Keratinocyte (primary cell): ENCODE results near the gene PLD4. TPM values are rescaled to one million over a fixed set of nuclear protein-coding genes. Genes with fewer than 3 reads are reported as not detected.

Experiments
- DNase-seq: peaks from one replicate; pipeline ENCODE4 v3.0.0-alpha.2; 2011; ENCODE audit warnings: low read depth, missing footprints, low spot score
- FAIRE-seq: peaks from 2 replicates; lab custom pipeline; 2011; peaks lifted over from hg19 to GRCh38; lab: Jason Lieb, UNC
- H2AFZ ChIP-seq: 2 replicates; pipeline ENCODE4 v1.6.0; 2012; ENCODE audit warnings: low read length, control low read depth, inconsistent platforms; ENCODE audit not compliant: control insufficient read depth
- H3K27ac ChIP-seq: 2 replicates; pipeline ENCODE4 v1.5.1; 2011; ENCODE audit warnings: low read length; ENCODE audit not compliant: control insufficient read depth, insufficient read depth
- H3K27me3 ChIP-seq: 3 replicates; pipeline ENCODE4 v1.6.0; 2011; ENCODE audit warnings: low read length; ENCODE audit not compliant: control insufficient read depth, insufficient read depth; ENCODE audit errors: extremely low read depth
- H3K36me3 ChIP-seq, 2 experiments: 2 replicates in 1 of 2; 3 replicates in 1 of 2; pipeline ENCODE4 v1.5.1; 2011; ENCODE audit warnings: low read length in 2 of 2, mild to moderate bottlenecking in 1 of 2; ENCODE audit not compliant: control insufficient read depth in 2 of 2, insufficient read depth in 2 of 2; ENCODE audit errors: extremely low read depth in 1 of 2
- H3K4me1 ChIP-seq: 3 replicates; pipeline ENCODE4 v1.5.1; 2011; ENCODE audit warnings: low read length; ENCODE audit not compliant: control insufficient read depth, insufficient read depth; ENCODE audit errors: extremely low read depth
- H3K4me2 ChIP-seq: 3 replicates; pipeline ENCODE4 v1.6.0; 2011; ENCODE audit warnings: low read depth, low read length; ENCODE audit not compliant: control insufficient read depth, insufficient read depth; ENCODE audit errors: extremely low read depth
- H3K4me3 ChIP-seq, 3 experiments: fragments of 200-600 bp in 1 of 3; sonication (generic) in 1 of 3; 2 replicates in 2 of 3; 3 replicates in 1 of 3; pipeline ENCODE4 v1.5.1; 2011 to 2016; ENCODE audit warnings: low read length in 3 of 3, mild to moderate bottlenecking in 3 of 3, control low read depth in 2 of 3, inconsistent platforms in 1 of 3, low read depth in 1 of 3, mixed read lengths in 1 of 3, mixed run types in 1 of 3, moderate library complexity in 1 of 3; ENCODE audit not compliant: control insufficient read depth in 2 of 3, insufficient read depth in 2 of 3; ENCODE audit errors: extremely low read depth in 1 of 3
- H3K79me2 ChIP-seq: 2 replicates; pipeline ENCODE4 v1.6.0; 2012; ENCODE audit warnings: low read length; ENCODE audit not compliant: control insufficient read depth, insufficient read depth
- H3K9ac ChIP-seq: 3 replicates; pipeline ENCODE4 v1.6.0; 2011; ENCODE audit warnings: low read length; ENCODE audit not compliant: control insufficient read depth, insufficient read depth; ENCODE audit errors: extremely low read depth
- H3K9me1 ChIP-seq: 3 replicates; pipeline ENCODE4 v1.6.0; 2011; ENCODE audit warnings: low read length; ENCODE audit not compliant: control insufficient read depth, insufficient read depth; ENCODE audit errors: extremely low read depth
- H3K9me3 ChIP-seq: 2 replicates; pipeline ENCODE4 v1.5.1; 2012; ENCODE audit warnings: low read depth, low read length; ENCODE audit not compliant: control insufficient read depth
- H4K20me1 ChIP-seq: 3 replicates; pipeline ENCODE4 v1.6.0; 2011; ENCODE audit warnings: low read length; ENCODE audit not compliant: control insufficient read depth, insufficient read depth; ENCODE audit errors: extremely low read depth
- CTCF ChIP-seq, 3 experiments: IDR thresholded peaks in 1 of 3; conservative IDR thresholded peaks in 1 of 3; optimal IDR thresholded peaks in 1 of 3; 2 replicates in 2 of 3; 3 replicates in 1 of 3; pipeline versions ENCODE3 to v1.5.1; 2011; ENCODE audit warnings: low read length in 3 of 3, mild to moderate bottlenecking in 3 of 3, moderate library complexity in 2 of 3, control low read depth in 1 of 3, inconsistent platforms in 1 of 3; ENCODE audit not compliant: insufficient read depth in 2 of 3; ENCODE audit errors: extremely low read depth in 1 of 3
- EZH2 ChIP-seq: IDR thresholded peaks from one replicate; pipeline ENCODE4 v1.6.1; 2012; ENCODE audit warnings: inconsistent platforms, mild to moderate bottlenecking, low read length, moderate library complexity
- dilution Hi-C: fragments of 300-500 bp; cut with MboI; formaldehyde crosslinking; loops from one replicate; pipeline ENCODE4 v1.7.0; 2020; ENCODE audit warnings: low sequenced_read_pairs; ENCODE audit not compliant: extremely low pct_ligation_motif_present
- polyA plus RNA-seq, 5 experiments: library from polyadenylated mRNA; depleted of rRNA in 3 of 5; stranded (reverse) in 3 of 5; stranded (forward) in 1 of 5; unstranded in 1 of 5; fragments of >200 nt; gene quantifications; 1 replicate in 1 of 5; 2 replicates in 3 of 5; 3 replicates in 1 of 5; pipeline versions ENCODE4 v1.2.1 to v1.2.3, GENCODE V29; 2011 to 2012; ENCODE audit warnings: missing spikeins in 2 of 5, low read depth in 1 of 5, low replicate concordance in 1 of 5

Gene PLD4
- polyA plus RNA-seq, 1 donor (not counting 4 experiments of a cell fraction or from before 2014, with no cell fraction given): not detected

GRCh38 chr14:104879983-104880565, 44.6 kb upstream of the PLD4 start:
- peaks cover 6% of the 10 kb centered on the region for H3K4me1 ChIP-seq
- no peak overlapping the region for H3K4me2 ChIP-seq
- no peak overlapping the region for H3K27ac ChIP-seq
- peaks cover 28% of the 10 kb centered on the region for H3K79me2 ChIP-seq
- FAIRE-seq (no peak), DNase-seq (no peak)
- H3K9me1 ChIP-seq: peaks cover 4% of the 10 kb centered on the region
- no peak overlapping the region for H2AFZ ChIP-seq
- H3K9ac ChIP-seq: no peak overlapping the region
- H3K9me3 ChIP-seq: no peaks in the 10 kb centered on the region
- H3K27me3 ChIP-seq: no peaks in the 10 kb centered on the region
- H3K36me3 ChIP-seq: peaks cover 28 to 30% of the 10 kb centered on the region in 2 experiments
- dilution Hi-C loops: no loop called here
- H3K4me3 ChIP-seq: no peak overlapping the region
- TF ChIP-seq CTCF (optimal IDR thresholded peaks at IDR 0.05 in 1 of 3, IDR thresholded peaks at IDR 0.05 in 1 of 3, conservative IDR thresholded peaks at IDR 0.05 in 1 of 3; ENCODE audit: extremely low read depth in 1 of 3, insufficient read depth in 2 of 3, low read length in 3 of 3) (no peak), EZH2 (no peak)
- peaks cover 17% of the 10 kb centered on the region for H4K20me1 ChIP-seq

- peaks cover 11% of the 10 kb centered on the region for H4K20me1 ChIP-seq
- no peaks in the 10 kb centered on the region for H3K9me3 ChIP-seq
- peaks cover 22% of the 10 kb centered on the region for H3K79me2 ChIP-seq
- FAIRE-seq (no peak), DNase-seq (no peak)
- dilution Hi-C loops: no loop called here
- H2AFZ ChIP-seq: no peak overlapping the region
- no peak overlapping the region for H3K4me2 ChIP-seq
- H3K9me1 ChIP-seq: peaks cover 4% of the 10 kb centered on the region
- H3K9ac ChIP-seq: no peak overlapping the region
- TF ChIP-seq CTCF (optimal IDR thresholded peaks at IDR 0.05 in 1 of 3, IDR thresholded peaks at IDR 0.05 in 1 of 3, conservative IDR thresholded peaks at IDR 0.05 in 1 of 3; ENCODE audit: extremely low read depth in 1 of 3, insufficient read depth in 2 of 3, low read length in 3 of 3) (no peak), EZH2 (no peak)
- H3K4me1 ChIP-seq: peaks cover 6% of the 10 kb centered on the region
- no peak overlapping the region for H3K4me3 ChIP-seq
- H3K36me3 ChIP-seq: peaks cover 31% of the 10 kb centered on the region in 2 experiments
- no peak overlapping the region for H3K27ac ChIP-seq
- H3K27me3 ChIP-seq: no peaks in the 10 kb centered on the region
Measured at GRCh38 chr14:104880584-104881210, 44.0 kb upstream of the PLD4 start.
